GM19193 (cell line): ENCODE results near the gene TYRP1.

ENCODE experiments used
- POLR2A ChIP-seq: IDR thresholded peaks from 4 replicates; pipeline ENCODE4 v1.6.1; 2011; ENCODE audit not compliant: insufficient read depth, insufficient read length; ENCODE audit errors: extremely low read depth

The TYRP1 gene

GRCh38 chr9:12759761-12760160 is 66.6 kb downstream of the TYRP1 start:
- TF ChIP-seq POLR2A: no peak
